Memory B cell (primary cell): ENCODE results near the gene MFSD1.

Experiments
- ATAC-seq: fragments of 150-1000 bp; cut with Tn5 transposase; 2 replicates; pipeline ENCODE4 v1.10.0; 2021; ENCODE audit warnings: low read depth, mild to moderate bottlenecking, moderate library complexity
- DNase-seq, 2 donors: peaks; one replicate each; pipeline ENCODE4 v3.0.0; 2022; ENCODE audit warnings: low spot score in 2 of 2
- H3K27ac Mint-ChIP-seq: one replicate; pipeline ENCODE4 v1.8.0; 2022; ENCODE audit warnings: mild to moderate bottlenecking, moderate library complexity, mixed read lengths
- H3K27me3 Mint-ChIP-seq: one replicate; pipeline ENCODE4 v1.8.0; 2022; ENCODE audit warnings: mixed read lengths
- H3K36me3 Mint-ChIP-seq: one replicate; pipeline ENCODE4 v1.8.0; 2022; ENCODE audit warnings: mild to moderate bottlenecking, mixed read lengths
- H3K4me1 Mint-ChIP-seq: one replicate; pipeline ENCODE4 v1.8.0; 2022; ENCODE audit warnings: mixed read lengths
- H3K4me3 Mint-ChIP-seq: one replicate; pipeline ENCODE4 v1.8.0; 2022; ENCODE audit warnings: mild to moderate bottlenecking, moderate library complexity, mixed read lengths
- H3K9me3 Mint-ChIP-seq: one replicate; pipeline ENCODE4 v1.8.0; 2022; ENCODE audit warnings: mixed read lengths

Gene MFSD1, protein sequence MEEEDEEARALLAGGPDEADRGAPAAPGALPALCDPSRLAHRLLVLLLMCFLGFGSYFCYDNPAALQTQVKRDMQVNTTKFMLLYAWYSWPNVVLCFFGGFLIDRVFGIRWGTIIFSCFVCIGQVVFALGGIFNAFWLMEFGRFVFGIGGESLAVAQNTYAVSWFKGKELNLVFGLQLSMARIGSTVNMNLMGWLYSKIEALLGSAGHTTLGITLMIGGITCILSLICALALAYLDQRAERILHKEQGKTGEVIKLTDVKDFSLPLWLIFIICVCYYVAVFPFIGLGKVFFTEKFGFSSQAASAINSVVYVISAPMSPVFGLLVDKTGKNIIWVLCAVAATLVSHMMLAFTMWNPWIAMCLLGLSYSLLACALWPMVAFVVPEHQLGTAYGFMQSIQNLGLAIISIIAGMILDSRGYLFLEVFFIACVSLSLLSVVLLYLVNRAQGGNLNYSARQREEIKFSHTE

DNA sequence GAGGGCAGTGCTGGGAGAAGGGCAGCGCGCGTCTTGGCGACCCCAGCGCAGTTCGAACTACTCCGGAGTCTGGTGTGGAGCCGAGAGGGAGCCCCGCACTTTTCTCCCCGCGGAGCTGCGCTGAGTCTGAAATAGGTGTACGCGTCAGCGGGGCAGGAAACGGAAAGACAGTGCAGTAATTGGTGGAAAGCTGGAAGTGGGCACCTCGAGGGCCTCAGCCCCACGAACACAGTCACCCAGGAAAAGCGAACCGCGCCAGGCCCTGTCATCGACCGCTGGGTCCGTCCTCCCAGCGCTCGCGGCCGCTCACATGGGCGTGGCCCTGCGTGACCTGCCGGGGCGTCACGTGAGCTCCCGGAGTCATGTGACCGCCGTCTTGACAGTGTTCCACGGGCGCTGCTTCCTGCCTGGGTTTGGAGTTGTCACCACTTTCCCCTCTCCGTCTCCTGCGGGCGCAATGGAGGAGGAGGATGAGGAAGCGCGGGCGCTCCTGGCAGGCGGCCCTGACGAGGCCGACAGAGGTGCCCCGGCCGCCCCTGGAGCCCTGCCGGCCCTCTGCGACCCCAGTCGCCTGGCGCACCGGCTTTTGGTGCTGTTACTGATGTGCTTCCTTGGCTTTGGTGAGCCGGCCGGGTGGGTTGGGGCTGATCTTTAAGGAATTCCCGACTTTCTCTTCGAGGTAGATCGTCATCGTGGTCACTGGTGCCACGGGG, at the start of gene MFSD1:
MFSD1 (plus strand) TSS at position 359 of the 713 bp plus-strand sequence; CDS start at position 458, 99 bp downstream.
- Mint-ChIP-seq H3K27me3 (no peaks in the 10 kb centered on the region), H3K36me3 (peaks cover 10% of the 10 kb centered on the region), H3K27ac (peak within 1 kb of the TSS; percentile 88), H3K4me3 (peak within 1 kb of the TSS; percentile 91), H3K4me1 (peaks cover 24% of the 10 kb centered on the region), H3K9me3 (no peaks in the 10 kb centered on the region)
- ATAC-seq: peak; percentile 90
- peak; percentile 66 to 73 for DNase-seq

DNA sequence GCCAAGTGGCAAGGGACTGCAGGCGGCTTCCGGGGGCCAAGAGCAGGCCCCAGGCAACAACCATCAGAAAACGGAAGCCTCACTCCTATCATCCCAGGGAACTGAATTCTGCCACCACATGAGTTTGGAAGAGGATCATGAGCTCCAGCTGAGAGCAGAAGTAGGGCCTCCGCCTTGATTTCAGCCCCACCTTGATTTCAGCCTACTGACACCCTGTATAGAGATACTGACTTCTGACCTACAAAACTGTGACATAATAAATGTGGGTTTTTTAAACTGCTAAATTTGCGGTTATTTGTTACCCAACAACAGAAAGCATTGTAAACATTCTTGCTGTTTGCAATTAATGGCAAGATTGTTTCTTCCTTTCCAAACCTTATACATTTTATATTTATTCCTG, 48.0 kb upstream of the MFSD1 start:
- Mint-ChIP-seq H3K27ac (no peak overlapping the region), H3K4me1 (no peaks in the 10 kb centered on the region), H3K4me3 (no peak overlapping the region), H3K9me3 (no peaks in the 10 kb centered on the region), H3K27me3 (no peaks in the 10 kb centered on the region), H3K36me3 (peaks cover 2% of the 10 kb centered on the region)
- ATAC-seq: no peak
- DNase-seq: no peak

DNA sequence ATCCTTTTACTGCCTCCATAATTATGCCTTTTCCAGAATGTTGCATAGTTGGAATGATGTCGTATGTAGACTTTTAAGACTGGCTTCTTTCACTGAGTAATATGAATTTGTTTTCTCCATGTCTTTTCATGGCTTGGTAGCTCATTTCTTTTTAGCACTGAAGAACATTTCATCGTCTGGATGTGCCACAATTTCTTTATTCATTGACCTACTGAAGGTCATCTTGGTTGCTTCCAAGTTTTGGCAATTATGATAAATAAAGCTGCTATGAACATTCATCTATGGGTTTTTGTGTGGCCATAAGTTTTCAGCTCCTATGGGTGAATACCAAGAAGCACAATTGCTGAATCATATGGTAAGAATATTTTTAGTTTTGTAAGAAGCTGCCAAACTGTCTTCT, 46.4 kb upstream of the MFSD1 start:
- ATAC-seq: no peak
- no peaks in the 10 kb centered on the region for H3K27me3 Mint-ChIP-seq

DNA sequence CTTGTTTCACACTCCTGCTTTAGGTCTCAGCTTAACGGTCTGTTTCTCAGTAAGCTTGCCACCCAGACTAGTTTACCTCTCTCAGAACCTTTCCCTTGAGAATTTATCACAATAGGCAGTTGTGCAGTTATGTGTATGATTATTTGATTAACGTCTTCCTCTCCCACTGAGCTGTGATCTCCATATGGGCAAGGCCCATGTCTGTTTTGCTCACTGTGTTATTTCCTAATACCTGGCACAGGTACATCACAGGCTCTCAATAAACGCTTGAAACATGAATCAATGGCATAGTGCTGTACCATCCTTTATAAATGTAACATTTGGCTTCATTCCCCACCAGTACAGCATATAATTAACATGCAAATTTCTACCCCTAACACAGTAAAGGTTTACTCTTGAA, 40.5 kb upstream of the MFSD1 start:
- Mint-ChIP-seq H3K4me3 (no peak overlapping the region), H3K9me3 (no peaks in the 10 kb centered on the region), H3K4me1 (no peaks in the 10 kb centered on the region), H3K36me3 (peaks cover 2% of the 10 kb centered on the region), H3K27me3 (no peaks in the 10 kb centered on the region), H3K27ac (no peak overlapping the region)
- DNase-seq: no peak
- no peak for ATAC-seq

More for the DNA sequence above, 46.4 kb upstream of the MFSD1 start:
- no peak overlapping the region for H3K27ac Mint-ChIP-seq
- no peak for DNase-seq
- peaks cover 2% of the 10 kb centered on the region for H3K36me3 Mint-ChIP-seq
- H3K4me1 Mint-ChIP-seq: no peaks in the 10 kb centered on the region
- no peaks in the 10 kb centered on the region for H3K9me3 Mint-ChIP-seq
- no peak overlapping the region for H3K4me3 Mint-ChIP-seq

DNA sequence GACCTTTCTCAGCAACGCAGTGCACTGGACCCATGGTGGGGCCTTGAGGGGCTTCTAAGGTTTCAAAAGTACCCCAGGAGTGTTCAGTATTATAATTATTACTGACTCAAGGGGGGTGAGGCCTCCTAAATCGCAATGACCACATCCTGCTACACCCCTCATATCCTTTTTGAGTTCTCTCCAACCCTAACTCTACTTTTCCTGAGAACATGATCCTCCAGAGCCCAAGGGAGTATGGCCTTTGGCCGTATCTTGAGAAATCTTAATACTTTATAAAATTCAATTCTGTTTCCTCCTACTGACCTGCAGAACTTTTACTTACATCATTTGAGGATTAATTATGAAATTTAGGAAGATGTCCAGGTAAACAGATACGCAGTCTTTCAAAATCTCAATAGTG, 39.2 kb upstream of the MFSD1 start:
- no peak overlapping the region for H3K4me3 Mint-ChIP-seq
- peaks cover 2% of the 10 kb centered on the region for H3K27me3 Mint-ChIP-seq
- ATAC-seq: no peak
- H3K36me3 Mint-ChIP-seq: peaks cover 7% of the 10 kb centered on the region
- no peaks in the 10 kb centered on the region for H3K4me1 Mint-ChIP-seq
- no peak for DNase-seq
- H3K27ac Mint-ChIP-seq: no peak overlapping the region
- H3K9me3 Mint-ChIP-seq: no peaks in the 10 kb centered on the region

DNA sequence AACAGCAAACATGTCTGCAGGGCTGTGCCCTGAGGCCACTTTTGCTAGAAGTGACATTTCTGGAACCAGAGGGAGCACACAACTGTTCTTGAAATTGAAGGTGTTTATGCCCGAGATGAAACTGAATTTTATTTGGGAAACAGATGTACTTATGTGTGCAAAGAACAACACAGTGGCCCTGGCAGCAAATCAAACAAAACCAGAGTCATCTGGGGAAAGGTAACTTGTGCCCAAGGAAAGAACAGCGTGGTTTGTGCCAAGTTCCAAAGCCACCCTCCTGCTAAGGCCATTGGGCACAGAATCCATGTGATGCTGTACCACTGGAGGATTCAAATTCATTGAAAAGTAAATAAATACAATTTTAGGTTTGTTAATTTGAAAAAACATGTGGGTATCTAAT, 38.4 kb upstream of the MFSD1 start:
- Mint-ChIP-seq H3K4me3 (no peak overlapping the region), H3K27me3 (peaks cover 2% of the 10 kb centered on the region), H3K4me1 (no peaks in the 10 kb centered on the region), H3K36me3 (peaks cover 7% of the 10 kb centered on the region), H3K27ac (no peak overlapping the region), H3K9me3 (no peaks in the 10 kb centered on the region)
- DNase-seq (no peak), ATAC-seq (no peak)

DNA sequence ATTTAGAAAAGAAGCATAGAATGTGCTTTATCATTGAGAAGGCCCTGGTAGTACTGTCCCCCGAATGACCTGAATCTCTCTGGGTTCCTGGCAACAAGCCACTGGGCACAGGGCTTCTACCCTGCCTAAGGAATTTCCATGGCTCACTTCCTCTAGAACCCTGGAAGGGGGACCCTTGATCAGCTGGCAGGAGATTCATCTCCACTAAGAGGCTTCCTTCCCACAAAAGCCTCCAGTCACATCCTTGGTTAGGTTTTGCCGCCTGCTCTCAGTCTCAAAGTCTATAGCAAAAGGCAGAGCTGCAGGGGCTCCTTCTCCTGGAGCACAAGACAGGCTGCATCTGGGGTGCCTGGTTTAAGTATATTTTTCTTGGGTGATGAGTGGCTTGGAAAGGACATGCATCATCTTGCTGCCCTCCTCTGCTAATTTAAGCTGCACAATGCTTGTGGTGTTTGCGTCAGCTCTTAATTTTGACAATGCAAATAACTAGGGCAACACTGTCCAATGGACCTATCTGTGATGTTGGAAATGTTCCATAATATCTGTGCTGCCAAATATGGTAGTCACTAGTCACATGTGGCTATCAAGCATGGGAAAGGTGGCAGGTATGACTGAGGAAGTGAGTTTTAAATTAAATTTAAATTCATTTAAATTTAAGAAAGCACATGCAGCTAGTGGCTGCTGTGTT, 36.2 kb upstream of the MFSD1 start:
- peaks cover 2% of the 10 kb centered on the region for H3K27me3 Mint-ChIP-seq
- H3K9me3 Mint-ChIP-seq: no peaks in the 10 kb centered on the region
- DNase-seq: no peak
- peaks cover 5% of the 10 kb centered on the region for H3K36me3 Mint-ChIP-seq
- no peak for ATAC-seq
- H3K4me3 Mint-ChIP-seq: no peak overlapping the region
- no peak overlapping the region for H3K27ac Mint-ChIP-seq
- no peaks in the 10 kb centered on the region for H3K4me1 Mint-ChIP-seq

DNA sequence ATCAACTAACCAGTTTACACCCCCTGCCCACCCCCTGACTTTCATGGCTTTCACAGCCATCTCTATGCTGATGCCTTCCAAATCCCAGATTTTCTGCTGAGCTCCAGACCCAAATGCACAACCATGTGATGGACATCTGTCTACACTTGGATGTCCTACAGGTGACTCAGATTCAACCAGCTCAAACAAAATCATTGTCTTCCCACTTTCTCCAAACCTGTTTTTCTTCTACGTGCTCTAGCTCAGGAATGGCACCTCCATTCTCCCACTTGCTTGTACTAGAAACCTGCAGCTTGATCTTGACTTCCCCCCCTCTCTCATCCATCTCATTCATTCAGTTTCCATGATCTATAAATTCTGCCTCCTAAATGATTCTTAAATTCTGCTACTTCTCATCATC, 35.5 kb upstream of the MFSD1 start:
- peaks cover 2% of the 10 kb centered on the region for H3K27me3 Mint-ChIP-seq
- ATAC-seq (no peak), DNase-seq (no peak)
- H3K36me3 Mint-ChIP-seq: peaks cover 5% of the 10 kb centered on the region
- H3K27ac Mint-ChIP-seq: no peak overlapping the region
- no peaks in the 10 kb centered on the region for H3K9me3 Mint-ChIP-seq
- H3K4me3 Mint-ChIP-seq: no peak overlapping the region
- no peaks in the 10 kb centered on the region for H3K4me1 Mint-ChIP-seq

DNA sequence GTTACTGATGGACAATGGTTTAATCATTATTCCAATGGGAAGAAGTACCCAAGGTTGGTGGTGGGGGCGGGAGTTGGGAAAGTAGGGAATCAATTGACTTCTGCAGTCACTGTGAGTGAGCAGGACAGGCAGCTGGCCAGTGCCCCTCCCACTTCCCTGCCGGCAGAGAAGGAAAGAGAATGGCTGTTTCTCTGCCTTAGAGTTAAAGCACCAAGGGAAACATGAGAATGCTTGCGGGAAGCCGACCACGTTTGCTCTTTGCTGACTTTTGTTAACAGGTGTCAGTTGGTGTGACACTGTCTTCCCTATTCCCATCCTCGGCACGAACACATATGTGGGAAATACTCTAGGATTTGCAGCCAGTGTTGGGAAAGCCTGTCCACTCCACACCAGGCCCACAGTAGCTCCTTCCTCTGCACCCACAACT, 33.5 kb upstream of the MFSD1 start:
- ATAC-seq: no peak
- H3K9me3 Mint-ChIP-seq: no peaks in the 10 kb centered on the region
- no peak overlapping the region for H3K4me3 Mint-ChIP-seq
- no peak overlapping the region for H3K27ac Mint-ChIP-seq
- DNase-seq: no peak
- H3K27me3 Mint-ChIP-seq: peaks cover 2% of the 10 kb centered on the region
- H3K36me3 Mint-ChIP-seq: peaks cover 5% of the 10 kb centered on the region
- H3K4me1 Mint-ChIP-seq: no peaks in the 10 kb centered on the region

DNA sequence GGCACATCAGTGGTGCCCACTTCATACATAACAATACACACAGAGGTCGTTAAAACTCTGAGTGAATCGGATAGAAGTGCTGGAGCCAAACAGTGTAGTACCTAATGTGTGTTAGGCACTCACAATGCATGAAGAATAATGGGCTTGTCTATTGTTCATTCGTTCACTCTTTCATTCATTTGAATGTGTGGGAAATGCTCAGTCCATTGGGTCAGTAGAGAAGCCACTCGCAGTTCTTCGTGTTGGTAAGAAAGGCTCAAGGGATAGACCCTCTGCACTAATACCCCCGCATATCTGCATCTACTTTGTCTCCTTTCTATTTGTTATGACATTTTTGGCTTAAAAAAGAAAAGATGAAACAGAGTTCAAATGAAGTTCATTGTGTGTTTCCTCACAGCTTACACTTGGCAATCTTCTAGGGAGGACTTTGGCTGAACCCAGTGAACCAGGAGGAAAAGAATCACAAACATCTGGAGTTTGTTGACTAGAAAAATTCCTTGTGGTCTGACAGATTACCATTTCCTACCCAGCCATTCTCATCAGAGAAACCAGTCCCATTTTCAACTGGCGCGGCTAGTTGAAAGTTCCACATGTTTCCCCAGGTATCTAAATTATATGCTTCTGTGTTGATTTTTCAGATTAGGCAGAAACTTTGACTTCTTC, 32.8 kb upstream of the MFSD1 start:
- no peak overlapping the region for H3K27ac Mint-ChIP-seq
- peaks cover 2% of the 10 kb centered on the region for H3K27me3 Mint-ChIP-seq
- no peaks in the 10 kb centered on the region for H3K9me3 Mint-ChIP-seq
- no peak for DNase-seq
- H3K36me3 Mint-ChIP-seq: peaks cover 5% of the 10 kb centered on the region
- H3K4me3 Mint-ChIP-seq: no peak overlapping the region
- ATAC-seq: no peak
- no peaks in the 10 kb centered on the region for H3K4me1 Mint-ChIP-seq

DNA sequence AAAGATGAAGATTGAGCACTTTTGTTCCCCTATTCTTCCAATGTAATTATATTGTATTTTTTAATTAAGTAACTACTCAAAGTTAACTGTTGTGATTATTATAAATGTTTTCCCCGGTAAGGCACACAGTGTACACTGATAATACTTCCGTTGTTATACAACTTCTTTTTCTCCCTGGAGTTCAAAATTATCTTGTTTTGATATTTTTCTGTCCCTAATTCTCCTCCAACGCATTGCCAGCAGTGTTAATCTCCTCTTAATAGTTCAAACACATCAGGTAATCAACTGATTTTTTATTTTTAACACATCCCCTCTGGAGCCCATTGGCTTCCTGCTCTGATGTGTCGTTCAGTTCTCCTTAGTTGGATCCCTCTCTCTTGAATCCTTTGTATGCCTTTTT, 32.3 kb upstream of the MFSD1 start:
- no peak for DNase-seq
- Mint-ChIP-seq H3K27me3 (peaks cover 2% of the 10 kb centered on the region), H3K36me3 (peaks cover 5% of the 10 kb centered on the region), H3K27ac (no peak overlapping the region), H3K9me3 (no peaks in the 10 kb centered on the region), H3K4me3 (no peak overlapping the region), H3K4me1 (no peaks in the 10 kb centered on the region)
- ATAC-seq: no peak

DNA sequence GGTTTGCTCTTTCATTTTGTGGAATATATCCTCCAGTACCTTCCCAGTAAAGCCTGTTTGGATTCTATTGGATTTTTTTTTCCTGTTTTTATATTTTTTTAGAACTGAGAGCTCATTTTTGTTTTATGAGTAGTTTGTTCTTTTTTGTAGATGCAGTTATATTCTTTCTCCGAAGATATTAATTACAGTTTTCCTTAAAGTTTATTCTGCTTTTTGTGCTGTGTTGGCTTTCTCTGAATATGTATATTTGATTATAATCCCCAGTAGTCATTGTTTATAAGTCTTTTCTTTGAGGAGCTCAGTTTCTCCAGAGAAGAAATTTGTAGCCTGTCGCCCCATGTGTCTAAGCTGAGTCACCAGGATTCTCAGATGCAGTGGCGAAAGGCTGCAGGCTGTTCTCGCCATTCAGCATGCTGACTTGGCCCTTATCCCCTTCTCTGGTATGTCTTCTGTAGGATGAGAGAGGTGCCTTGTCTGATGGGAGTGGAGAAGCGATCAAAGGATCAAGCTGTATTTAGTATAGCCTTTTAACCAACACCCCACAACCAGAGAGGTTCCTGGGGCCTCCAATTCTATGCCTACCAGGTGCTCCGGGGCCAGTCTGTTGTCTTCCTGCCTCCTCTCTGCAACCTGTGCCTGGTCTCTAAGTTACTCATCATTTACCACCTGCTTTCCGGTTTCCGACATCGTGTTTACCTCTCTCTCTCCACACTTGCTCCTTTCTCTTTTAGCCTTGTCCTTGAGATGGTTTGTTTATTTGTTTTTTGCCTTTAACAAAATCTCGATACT, 31.7 kb upstream of the MFSD1 start:
- ATAC-seq (no peak), DNase-seq (no peak)
- Mint-ChIP-seq H3K36me3 (peaks cover 5% of the 10 kb centered on the region), H3K27ac (no peak overlapping the region), H3K4me3 (no peak overlapping the region), H3K4me1 (no peaks in the 10 kb centered on the region), H3K27me3 (peaks cover 2% of the 10 kb centered on the region), H3K9me3 (no peaks in the 10 kb centered on the region)

DNA sequence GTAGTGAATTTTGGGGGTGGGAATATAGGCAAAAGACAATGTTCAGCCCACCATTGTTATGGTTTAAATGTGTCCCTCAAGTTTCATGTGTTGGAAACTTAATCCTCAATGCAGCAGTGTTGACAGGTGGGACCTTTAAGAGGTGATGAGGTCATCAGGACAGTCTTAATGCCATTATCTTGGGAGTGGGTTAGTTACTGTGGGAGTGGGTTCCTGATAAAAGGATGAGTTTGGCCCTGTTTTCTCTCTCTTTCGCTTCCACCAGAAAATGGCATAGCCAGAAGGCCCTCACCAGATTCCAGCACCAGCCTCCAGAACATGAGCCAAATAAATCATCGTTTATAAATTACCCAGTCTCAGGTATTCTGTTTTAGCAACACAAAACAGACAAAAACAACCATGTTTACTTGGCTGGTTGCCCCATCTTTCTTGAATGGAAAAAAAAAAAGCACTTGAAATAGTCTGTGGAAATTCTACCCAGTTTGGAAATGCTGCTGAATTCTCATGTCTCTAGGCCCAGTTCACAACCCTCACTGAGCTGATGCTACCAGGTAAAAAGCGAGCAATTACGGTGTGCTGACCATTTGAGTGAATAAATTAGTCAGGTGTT, 31.0 kb upstream of the MFSD1 start:
- ATAC-seq (no peak), DNase-seq (no peak)
- no peaks in the 10 kb centered on the region for H3K9me3 Mint-ChIP-seq
- no peak overlapping the region for H3K4me3 Mint-ChIP-seq
- H3K27me3 Mint-ChIP-seq: peaks cover 2% of the 10 kb centered on the region
- no peaks in the 10 kb centered on the region for H3K4me1 Mint-ChIP-seq
- peaks cover 5% of the 10 kb centered on the region for H3K36me3 Mint-ChIP-seq
- no peak overlapping the region for H3K27ac Mint-ChIP-seq
